ENCODE data around the gene RNF19B. TPM values are rescaled to one million over a fixed set of nuclear protein-coding genes. Genes with fewer than 3 reads are reported as not detected.

Gene RNF19B
- total RNA-seq, 3 donors from 2014 or later (not counting 1 experiment from before 2014, with no cell fraction given): 44.2 to 110 (median 54.3) TPM

DNA sequence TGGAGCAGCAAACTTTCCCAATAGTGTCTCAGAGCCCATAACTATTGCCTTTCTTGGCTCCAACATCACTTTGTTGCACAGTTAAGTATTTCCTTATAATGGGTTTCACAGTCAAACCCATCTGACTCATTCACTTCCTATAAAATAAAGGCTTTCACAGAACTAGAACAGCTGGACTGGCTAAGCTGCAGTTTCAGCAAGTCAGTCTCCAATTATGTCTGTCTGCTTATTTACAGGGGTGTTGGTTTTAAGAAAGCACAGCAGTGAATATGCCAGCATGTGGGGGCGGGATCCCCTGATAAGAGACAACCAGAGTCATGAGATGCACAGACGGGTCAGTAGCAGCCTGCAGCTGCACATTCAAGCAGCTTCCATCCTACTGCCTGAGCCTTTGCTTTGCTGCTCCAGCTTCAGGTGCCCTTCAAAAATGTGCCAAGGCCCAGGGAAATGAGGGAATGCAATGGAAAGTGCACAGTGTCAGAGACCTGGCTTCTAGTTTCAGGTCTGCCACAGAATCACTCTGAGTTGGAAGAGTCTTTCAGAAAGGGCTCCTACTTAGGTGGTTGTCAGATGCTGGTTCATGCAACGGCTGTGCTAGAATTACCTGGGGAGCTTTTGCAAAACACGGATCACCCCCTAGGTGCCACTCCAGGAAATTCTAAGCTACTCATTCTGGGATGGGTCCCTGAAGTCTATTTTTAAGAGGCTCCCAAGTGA, 24.8 kb downstream of the RNF19B start:
- H3K9me3 Mint-ChIP-seq: no peaks in the 10 kb centered on the region
- H3K27ac Mint-ChIP-seq: peak overlapping the region; percentile 5 to 43
- H3K36me3 Mint-ChIP-seq: peaks cover 35% of the 10 kb centered on the region
- ATAC-seq: peak; percentile 18 to 26 (median 25)
- no peak overlapping the region for H3K4me3 ChIP-seq (ENCODE audit: low read length)
- H3K27me3 ChIP-seq (ENCODE audit: control insufficient read depth, insufficient read depth, low read length): no peaks in the 10 kb centered on the region
- peaks cover 16 to 20% of the 10 kb centered on the region in 2 donors for H3K4me1 Mint-ChIP-seq
- peaks cover 75% of the 10 kb centered on the region for H3K36me3 ChIP-seq (ENCODE audit: control insufficient read depth, insufficient read depth, low read length)
- H3K27ac ChIP-seq (ENCODE audit: low read length): no peak overlapping the region
- no peaks in the 10 kb centered on the region for H3K9me3 ChIP-seq (ENCODE audit: control insufficient read depth, insufficient read depth, low read length)
- intact Hi-C loops (cut with micrococcal nuclease): no loop called here
- DNase-seq: no peak
- H3K4me3 Mint-ChIP-seq: no peak overlapping the region
- peaks cover 6% of the 10 kb centered on the region for H3K4me1 ChIP-seq (ENCODE audit: control insufficient read depth, insufficient read depth, low read length)
- TF ChIP-seq, protein P1, sequence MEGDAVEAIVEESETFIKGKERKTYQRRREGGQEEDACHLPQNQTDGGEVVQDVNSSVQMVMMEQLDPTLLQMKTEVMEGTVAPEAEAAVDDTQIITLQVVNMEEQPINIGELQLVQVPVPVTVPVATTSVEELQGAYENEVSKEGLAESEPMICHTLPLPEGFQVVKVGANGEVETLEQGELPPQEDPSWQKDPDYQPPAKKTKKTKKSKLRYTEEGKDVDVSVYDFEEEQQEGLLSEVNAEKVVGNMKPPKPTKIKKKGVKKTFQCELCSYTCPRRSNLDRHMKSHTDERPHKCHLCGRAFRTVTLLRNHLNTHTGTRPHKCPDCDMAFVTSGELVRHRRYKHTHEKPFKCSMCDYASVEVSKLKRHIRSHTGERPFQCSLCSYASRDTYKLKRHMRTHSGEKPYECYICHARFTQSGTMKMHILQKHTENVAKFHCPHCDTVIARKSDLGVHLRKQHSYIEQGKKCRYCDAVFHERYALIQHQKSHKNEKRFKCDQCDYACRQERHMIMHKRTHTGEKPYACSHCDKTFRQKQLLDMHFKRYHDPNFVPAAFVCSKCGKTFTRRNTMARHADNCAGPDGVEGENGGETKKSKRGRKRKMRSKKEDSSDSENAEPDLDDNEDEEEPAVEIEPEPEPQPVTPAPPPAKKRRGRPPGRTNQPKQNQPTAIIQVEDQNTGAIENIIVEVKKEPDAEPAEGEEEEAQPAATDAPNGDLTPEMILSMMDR (IDR thresholded peaks at IDR 0.05): no peak
- no peaks in the 10 kb centered on the region for H3K27me3 Mint-ChIP-seq (ENCODE audit: low read depth in 2 of 2)
- WGBS (ENCODE audit: insufficient coverage): 85% methylated on average over 4 of the region's 4 CpGs

- H3K27ac Mint-ChIP-seq: no peak overlapping the region
- TF ChIP-seq, protein P1 (IDR thresholded peaks at IDR 0.05): no peak
These were observed 27.5 kb downstream of the RNF19B start for GRCh38 chr1:32937061-32937460.

DNA sequence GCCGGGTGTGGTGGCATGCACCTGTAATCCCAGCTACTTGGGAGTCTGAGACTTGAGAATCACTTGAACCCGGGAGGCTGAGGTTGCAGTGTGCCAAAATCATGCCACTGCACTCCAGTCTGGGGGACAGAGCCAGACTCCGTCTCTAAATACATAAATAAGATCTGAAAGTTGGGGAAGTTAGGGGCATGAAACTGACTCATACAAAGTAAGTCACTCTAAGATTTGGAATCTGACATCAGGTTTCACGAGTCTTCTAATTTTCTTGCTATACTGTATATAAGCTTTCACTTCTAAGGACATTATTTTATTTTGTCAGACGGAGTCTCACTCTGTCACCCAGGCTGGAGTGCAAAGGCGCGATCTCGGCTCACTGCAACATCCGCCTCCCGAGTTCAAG, 30.1 kb downstream of the RNF19B start:
- intact Hi-C loops (cut with micrococcal nuclease): loop anchor here (5.0 kb wide), 2 partner anchors 68 to 433 kb away; no protein-coding TSS in a partner anchor

More at GRCh38 chr1:32937061-32937460, 27.5 kb downstream of the RNF19B start:
- H3K4me1 Mint-ChIP-seq: peaks cover 16 to 27% of the 10 kb centered on the region in 2 donors
- ATAC-seq: no peak
- Histone ChIP-seq H3K27ac (ENCODE audit: low read length) (no peak overlapping the region), H3K9me3 (ENCODE audit: control insufficient read depth, insufficient read depth, low read length) (no peaks in the 10 kb centered on the region), H3K36me3 (ENCODE audit: control insufficient read depth, insufficient read depth, low read length) (peaks cover 56% of the 10 kb centered on the region), H3K27me3 (ENCODE audit: control insufficient read depth, insufficient read depth, low read length) (no peaks in the 10 kb centered on the region), H3K4me1 (ENCODE audit: control insufficient read depth, insufficient read depth, low read length) (peaks cover 6% of the 10 kb centered on the region), H3K4me3 (ENCODE audit: low read length) (no peak overlapping the region)
- no peak for DNase-seq
- no peaks in the 10 kb centered on the region for H3K9me3 Mint-ChIP-seq
- intact Hi-C loops (cut with micrococcal nuclease): no loop called here
- H3K36me3 Mint-ChIP-seq: peaks cover 20% of the 10 kb centered on the region
- H3K27me3 Mint-ChIP-seq (ENCODE audit: low read depth in 2 of 2): no peaks in the 10 kb centered on the region
- WGBS (ENCODE audit: insufficient coverage): 96% methylated on average over 4 of the region's 4 CpGs
- H3K4me3 Mint-ChIP-seq: no peak overlapping the region

More for the DNA sequence above, 30.1 kb downstream of the RNF19B start:
- Mint-ChIP-seq H3K4me3 (no peak overlapping the region), H3K27ac (no peak overlapping the region), H3K9me3 (no peaks in the 10 kb centered on the region), H3K4me1 (peaks cover 4 to 14% of the 10 kb centered on the region in 2 donors), H3K36me3 (peaks cover 20% of the 10 kb centered on the region), H3K27me3 (ENCODE audit: low read depth in 2 of 2) (no peaks in the 10 kb centered on the region)
- no peak overlapping the region for H3K27ac ChIP-seq (ENCODE audit: low read length)
- ATAC-seq: no peak
- 97% methylated on average over 10 of the region's 10 CpGs for WGBS (ENCODE audit: insufficient coverage)
- H3K9me3 ChIP-seq (ENCODE audit: control insufficient read depth, insufficient read depth, low read length): no peaks in the 10 kb centered on the region
- no peaks in the 10 kb centered on the region for H3K4me1 ChIP-seq (ENCODE audit: control insufficient read depth, insufficient read depth, low read length)
- DNase-seq: no peak
- no peak overlapping the region for H3K4me3 ChIP-seq (ENCODE audit: low read length)
- TF ChIP-seq, protein P1 (IDR thresholded peaks at IDR 0.05): no peak
- no peaks in the 10 kb centered on the region for H3K27me3 ChIP-seq (ENCODE audit: control insufficient read depth, insufficient read depth, low read length)
- peaks cover 36% of the 10 kb centered on the region for H3K36me3 ChIP-seq (ENCODE audit: control insufficient read depth, insufficient read depth, low read length)

Data from natural killer cell (primary cell).